DLD1 (cell line): Measurements from ENCODE around the gene CCDC73.
"Not testable (repeated sequence)": the region's sequence is repeated elsewhere in the genome, so short reads cannot be mapped to it uniquely, and the experiment has no call there.

ENCODE experiments used
- in situ Hi-C: cut with HindIII; loops from 2 replicates; pipeline ENCODE4 v1.10.0; 2017; ENCODE audit warnings: low sequenced_read_pairs

CCDC73 gene

DNA sequence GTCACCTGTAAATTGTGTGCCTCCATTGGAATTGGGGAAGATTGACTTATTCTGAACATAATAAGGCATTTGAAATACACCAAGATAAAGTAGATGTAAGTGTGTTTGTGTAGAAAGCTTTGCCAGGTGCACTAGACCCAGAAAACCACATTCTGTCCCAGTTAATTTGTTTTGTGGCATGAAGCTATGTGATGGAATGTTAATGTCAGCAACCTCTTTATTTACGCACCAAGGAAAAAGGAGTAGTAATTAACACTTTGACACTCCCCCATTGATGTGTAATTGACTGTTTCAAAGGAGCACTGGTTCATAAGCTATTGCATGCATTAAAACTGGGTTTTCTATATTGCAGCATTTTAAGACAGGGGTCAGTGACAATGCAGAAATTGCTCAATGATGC, 196.5 kb downstream of the CCDC73 start:
- in situ Hi-C loops: no loop called here

DNA sequence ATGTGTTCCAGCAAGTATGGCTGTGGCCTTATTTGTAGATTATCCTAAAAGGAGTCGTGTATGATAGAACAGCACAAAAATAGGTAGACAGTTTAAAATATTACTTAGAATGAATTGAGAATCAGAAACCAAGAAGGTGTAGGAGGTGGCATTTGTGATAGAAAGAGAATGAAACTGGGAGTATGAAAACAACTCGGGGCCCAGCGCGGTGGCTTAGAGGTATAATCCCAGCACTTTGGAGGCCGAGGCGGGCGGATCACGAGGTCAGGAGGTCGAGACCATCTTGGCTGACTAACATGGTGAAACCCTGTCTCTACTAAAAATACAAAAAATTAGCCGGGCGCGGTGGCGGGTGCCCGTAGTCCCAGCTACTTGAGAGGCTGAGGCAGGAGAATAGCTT, 198.3 kb downstream of the CCDC73 start:
- in situ Hi-C loops: not testable (repeated sequence)

DNA sequence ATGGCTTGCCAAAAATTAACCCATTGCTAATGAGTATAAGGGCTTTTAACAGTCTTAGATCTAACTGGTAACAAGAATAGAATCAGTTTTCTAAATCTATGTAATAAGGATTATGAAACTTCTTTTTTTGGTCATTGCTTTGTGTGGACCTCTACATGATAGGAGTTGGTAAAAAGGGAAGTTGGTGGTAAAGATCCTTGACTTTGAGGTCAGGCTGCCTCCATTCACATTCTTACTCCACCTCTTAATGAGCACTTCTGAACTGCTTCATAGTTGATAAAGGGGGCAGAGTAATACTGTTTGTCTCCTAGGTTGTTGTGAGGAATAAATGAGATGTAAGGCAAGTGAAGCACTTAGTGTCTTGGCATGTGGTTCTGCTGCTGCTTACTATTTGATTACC, 200.2 kb downstream of the CCDC73 start:
- in situ Hi-C loops: no loop called here

DNA sequence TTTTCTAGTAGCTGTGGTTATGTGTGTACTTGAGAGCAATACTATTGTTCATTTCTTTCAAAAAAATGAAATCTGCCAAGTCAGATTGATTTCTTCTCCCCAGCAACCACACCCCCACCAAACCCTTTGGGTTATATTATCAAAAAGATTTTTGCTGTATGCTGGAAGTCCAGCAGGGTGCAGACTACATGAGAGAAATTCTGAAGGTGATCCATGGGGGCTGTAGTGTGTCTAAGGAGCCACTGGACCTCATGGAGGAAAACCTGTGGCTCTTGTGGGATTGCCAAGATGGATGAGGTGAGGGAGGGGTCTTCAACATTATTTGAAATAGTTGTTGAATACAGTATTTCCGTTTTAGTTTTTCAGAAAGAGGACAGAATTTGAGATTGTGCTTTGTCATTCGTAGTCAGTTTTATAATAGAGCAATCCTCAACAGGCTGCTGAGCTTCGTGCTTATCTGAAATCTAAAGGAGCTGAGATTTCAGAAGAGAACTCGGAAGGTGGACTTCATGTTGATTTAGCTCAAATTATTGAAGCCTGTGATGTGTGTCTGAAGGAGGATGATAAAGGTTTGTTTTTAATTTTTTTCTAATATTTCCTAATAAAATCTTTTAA, 207.8 kb downstream of the CCDC73 start:
- in situ Hi-C loops: no loop called here

DNA sequence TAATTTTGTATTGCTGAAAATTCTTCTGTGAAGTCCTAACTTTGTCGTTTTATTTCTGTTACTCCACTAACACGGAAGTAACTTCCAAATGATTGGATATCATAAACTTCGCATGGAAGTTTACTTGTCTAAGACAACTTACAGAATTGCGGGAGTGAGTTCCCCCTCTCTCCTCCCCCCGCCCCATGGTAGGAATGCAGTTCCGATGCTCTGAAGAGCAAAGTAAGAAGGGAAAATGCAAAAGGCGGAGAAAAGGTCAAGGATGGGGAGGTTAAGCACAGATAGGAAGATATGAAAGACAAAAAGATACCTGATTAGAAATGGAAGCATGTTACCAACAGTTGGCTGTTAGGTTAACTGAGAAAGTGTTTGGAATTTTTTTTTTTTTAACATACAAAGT, 209.5 kb downstream of the CCDC73 start:
- in situ Hi-C loops: no loop called here

DNA sequence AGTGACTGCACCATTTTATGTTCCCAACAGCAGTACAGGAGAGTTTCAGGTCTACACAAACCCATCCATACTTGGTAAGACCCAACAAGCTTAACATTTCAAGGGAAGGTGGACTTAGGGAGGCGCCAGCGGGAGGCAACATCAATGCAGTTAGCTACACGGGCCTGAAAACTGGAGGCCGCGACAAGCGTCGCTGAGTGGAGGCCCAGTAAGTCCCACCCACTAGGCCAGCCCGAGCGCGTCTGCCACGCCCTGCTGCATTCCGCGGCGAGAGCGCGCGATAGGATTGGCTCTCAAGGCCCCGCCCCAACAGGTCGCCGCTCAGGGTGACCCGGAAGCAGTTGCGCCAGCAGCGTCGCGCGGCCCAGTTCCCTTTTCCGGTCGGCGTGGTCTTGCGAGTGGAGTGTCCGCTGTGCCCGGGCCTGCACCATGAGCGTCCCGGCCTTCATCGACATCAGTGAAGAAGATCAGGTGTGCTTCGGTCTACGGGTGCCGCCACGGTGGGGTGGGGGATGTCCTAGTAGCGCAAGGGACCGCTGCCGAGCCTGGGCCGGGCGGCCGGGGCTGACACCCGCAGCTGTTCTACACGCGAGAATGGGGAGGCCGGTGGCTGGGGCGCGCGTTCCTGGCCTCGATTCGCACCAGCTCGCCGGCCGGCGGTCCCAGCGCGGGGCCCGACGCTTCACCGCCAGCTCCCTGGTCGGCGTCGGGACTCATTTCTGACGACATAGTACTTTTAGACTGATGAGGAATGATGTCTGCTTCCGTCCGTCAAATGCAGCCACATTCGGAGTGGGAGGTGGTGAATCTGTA, 210.8 kb downstream of the CCDC73 start, which contains the start of gene EIF3M:
Gene EIF3M, plus strand, starts transcription at position 373 of the 813 bp plus-strand sequence. Its CDS starts 57 bp downstream, at position 430.
- in situ Hi-C loops: no loop called here

DNA sequence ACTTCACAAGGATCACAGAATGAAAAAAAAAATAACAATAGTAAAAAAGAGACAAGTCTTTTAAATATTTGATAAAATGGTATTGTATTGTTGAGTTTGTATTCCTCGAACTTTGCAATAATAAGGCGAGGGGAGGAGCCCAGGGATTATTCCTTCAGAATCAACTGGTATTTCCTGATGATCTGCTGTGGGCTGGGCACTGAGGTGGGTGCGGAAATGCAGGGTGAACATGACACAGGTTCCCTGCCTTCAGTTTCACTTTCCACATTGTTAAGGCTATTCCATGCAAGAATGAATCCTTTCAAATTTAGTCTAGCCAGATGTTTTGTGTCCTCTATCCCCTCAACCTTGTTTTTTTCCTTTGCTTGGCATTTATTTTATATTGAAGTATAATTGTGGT, 212.9 kb downstream of the CCDC73 start:
- in situ Hi-C loops: no loop called here

DNA sequence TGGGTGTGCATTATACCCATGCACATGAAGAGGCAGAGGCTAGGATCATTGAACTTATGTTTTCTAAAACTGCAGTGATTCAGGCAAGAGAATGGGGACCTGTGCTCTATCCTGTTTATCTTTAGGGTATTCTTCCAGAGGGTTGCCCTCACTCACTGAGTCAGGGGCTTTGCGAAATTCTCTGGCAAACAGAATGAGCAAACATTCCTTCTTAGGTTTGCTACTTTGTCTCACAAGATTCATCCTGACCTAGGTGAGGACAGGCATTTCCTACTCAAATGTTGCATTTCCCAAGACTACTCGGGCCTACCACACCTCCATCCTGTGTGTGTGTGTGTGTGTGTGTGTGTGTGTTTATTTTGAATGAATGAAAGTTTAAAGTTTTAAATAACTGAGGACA, 213.5 kb downstream of the CCDC73 start:
- in situ Hi-C loops: no loop called here

DNA sequence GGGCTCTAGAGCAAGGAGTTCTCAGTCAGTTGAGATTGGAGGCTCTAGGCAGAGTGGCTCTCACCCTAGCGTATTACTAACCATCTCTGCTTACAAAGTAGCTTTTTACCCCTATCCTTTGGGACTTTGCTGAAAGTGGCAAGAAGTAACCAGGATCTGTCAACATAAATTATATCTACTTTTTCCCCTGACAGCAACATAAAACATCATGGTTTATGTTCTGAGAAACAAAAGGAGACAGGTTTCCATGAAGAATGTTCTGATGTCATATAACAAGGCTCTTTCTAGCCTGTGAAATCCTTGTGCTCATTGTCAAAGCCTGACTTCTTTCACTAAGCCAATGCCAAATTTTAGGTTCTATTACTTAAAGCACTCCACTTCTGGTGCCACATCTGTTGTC, 218.0 kb downstream of the CCDC73 start:
- in situ Hi-C loops: no loop called here

DNA sequence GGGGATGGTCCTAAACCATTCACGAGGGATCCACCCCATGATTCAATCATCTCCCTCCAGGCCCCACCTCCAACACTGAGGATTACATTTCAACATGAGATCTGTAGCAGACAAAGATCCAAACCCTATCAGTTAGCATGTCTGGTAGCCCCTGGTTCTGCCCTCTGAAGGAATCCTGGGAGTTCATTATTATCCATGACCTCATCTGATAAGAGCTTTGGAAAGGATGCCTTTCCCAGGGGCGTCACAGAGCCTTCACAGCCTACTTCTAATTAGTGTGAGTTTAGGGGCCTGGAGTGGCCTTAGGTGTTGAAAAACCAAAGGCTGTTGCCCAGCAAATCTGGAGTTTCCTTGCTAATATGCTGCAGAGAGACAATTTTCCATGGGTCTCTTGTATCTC, 219.4 kb downstream of the CCDC73 start:
- in situ Hi-C loops: no loop called here

DNA sequence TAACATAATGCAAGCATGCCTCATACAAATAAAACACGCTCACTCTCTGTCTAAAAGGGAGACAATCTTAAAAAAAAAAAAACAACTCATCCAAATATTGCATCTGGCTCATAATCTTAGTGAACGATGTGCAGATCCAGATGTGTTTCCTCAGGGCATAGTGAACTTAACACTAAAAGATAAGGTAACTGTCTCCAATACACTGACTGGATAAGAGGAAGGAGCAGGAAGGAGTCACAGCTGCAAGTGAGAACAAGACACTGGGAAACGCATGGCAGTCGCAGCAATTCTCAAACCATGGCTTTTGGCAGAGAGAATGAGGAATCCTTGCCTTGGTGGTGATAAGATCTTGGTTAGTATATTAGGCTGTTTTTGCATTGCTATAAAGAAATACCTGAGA, 220.0 kb downstream of the CCDC73 start:
- in situ Hi-C loops: no loop called here

DNA sequence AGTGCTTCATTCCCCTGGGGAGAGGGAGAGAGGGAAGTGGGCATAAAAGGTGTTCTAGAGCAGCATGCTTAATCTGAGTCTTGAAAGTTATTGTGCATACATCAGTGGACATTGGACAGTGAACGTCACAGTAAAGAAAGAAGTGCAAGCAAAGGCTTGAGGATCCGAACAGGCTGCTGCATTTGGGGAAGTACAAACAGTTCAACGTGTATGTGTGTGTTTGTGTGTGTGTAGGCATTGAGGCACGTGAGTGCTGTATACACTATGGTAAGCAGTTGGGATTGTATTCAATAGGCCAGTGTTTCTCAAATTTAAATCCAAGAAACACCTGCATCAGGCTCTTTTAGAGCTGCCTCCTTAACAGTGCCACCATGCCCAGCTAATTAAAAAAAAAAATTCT, 221.2 kb downstream of the CCDC73 start:
- in situ Hi-C loops: no loop called here

DNA sequence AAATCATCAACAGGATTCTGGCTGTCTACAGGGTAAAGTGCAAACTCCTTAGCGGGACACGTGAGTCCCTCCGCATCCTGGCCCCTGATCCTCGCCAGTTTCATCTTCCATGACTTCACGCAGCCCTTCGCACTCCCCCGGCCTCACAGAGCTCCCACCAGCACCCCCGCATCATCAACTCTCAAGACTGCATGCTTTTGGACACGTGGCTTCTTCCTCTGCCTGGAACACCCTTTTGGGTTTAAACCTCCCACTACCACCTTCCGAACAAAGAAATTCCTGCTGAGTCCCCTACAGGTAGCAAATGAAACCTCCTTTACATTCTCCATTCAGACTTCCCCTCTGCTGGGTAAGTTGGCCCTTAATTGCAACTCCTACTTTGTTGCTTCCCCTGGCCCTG, 223.4 kb downstream of the CCDC73 start:
- in situ Hi-C loops: no loop called here

DNA sequence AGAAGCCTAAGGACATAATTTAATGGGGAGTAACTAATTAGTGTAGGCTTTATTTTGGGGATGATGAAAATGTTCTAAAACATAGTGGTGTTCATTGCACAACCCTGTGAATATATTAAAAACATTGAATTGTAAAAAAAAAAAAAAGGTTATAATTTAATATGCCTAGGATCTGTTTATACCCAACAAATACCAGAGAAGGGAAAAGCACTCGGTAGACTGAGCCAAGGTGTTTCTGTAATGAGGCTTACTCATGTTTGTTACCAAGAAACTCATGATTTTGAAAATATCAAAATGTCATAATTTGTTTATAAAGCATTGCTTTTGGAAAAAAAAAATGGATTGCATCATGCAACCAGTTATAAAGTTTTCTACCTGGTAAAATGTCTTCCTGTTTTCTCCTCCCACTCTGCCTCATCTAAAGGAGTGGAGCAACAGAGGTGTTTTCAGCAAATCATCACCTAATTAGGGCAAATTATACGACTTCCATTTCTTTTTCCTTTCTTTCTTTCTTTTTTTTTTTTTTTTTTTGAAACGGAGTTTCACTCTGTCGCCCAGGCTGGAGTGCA, 225.1 kb downstream of the CCDC73 start:
- in situ Hi-C loops: no loop called here

DNA sequence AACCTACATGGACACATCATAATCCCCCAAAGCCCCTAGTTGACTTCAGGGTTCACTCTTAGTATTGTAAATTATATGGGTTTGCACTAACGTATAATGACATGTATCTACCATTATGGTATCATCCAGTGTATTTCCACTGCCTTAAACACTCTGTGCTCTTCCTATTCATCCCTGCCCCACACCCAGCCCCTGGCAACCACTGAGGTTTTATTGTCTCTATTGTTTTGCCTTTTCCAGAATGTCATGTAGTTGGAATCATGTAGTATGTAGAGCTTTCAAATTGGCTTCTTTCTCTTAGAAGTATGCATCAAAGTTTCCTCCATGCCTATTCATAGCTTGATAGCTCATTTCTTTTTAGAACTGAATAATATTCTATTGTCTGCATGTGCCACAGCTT, 227.3 kb downstream of the CCDC73 start:
- in situ Hi-C loops: no loop called here

DNA sequence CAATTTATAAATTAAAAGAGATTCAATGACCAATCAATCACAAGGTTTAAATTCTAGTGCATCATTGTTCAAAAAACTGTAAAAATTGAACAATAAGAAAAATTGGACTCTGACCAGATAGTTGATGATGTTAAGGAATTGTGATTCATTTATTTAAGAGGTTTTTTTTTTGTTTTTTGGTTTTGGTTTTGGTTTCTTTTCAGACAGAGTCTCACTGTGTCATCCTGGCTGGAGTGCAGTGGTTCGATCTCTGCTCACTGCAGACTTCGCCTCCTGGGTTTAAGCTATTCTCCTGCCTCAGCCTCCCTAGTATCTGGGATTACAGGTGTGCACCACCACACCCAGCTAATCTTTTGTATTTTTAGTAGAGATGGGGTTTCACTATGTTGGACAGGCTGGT, 227.9 kb downstream of the CCDC73 start:
- in situ Hi-C loops: no loop called here

DNA sequence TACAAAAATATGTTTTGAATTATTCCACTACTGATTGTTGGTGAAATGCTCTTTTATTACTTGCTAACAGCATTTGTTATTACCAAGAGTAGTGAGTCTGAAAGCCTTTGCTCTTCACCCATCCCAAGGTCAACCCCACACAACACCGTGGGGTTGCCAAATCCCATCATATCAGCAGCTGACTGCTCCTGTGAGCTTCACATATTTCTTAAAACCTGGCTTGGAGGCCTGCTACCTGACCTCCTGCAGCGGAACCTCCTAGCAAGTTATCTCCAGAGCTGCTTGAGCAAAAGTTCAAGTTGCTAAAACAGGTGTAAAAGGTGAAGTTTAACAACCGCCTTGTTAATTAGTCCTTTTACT, 230.9 kb downstream of the CCDC73 start:
- in situ Hi-C loops: no loop called here

DNA sequence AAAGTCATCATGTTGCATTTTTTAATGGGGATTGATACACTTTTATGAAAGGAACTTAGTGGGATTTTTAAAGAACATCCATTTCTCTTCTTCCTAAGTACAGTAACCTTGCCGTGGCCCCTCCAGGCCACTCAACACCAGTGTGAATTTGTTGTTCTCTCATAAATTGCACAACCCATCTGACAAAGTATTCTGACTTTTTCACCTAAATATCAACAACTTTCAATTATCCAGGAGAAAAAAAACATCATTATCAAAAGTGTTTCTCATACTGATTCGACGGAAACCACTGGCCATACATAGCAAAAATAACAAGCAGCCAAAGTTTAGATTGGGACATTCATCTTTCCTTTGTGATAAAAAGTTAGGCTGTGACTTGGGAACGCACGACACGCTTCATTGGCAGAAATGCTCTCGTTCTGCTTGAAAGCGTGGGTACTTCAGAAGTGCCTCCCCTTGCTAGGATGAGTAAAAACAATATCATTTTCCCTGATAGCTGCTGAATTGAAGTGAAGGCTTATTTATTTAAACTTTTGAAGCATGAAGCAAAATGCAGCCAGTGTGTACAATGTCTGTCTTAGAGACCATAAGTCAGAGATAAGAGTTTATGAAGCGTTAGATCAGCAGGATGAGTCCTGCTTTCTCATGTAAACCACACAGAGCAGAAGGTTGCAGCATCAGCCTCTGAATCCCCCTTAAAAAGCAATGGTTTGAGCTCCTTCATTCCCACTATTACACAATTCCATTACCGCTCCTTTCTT, 231.4 kb downstream of the CCDC73 start:
- in situ Hi-C loops: no loop called here

DNA sequence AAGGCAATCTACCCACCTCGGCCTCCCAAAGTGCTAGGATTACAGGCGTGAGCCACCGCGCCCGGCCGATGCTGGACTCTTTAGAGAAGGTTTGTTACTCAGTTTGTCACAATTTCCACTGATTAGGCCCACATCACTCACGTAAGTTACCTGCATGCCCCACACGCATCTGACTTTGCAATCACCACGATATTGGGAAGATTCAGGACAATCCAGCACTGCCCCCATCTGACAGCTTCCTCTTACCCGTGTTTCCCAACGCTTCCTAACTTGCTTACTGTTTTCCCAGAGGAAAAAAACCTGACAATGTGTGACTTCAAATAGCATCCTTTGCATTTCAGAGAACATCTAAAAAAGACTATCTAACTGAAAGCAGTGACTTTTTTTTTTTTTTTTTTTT, 232.6 kb downstream of the CCDC73 start:
- in situ Hi-C loops: no loop called here

DNA sequence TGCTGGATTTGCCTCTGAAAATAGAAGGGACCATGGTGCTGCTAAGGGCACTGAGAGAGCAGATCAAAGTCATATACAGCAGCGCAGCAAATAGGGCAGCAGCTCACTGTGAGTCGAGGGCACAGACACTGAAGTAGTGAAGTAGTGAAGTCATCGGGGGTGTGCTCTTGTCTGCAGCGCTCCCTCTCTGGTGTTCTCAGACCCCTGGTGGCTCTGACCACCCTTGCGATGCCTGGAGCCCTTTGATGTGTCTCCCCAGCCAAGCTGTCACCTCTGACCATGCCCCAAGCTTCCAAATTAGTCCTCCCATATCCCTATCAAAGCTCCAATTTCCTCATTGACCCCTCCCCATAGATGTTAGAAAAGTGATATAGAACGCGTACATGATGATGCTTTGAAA, 238.6 kb downstream of the CCDC73 start:
- in situ Hi-C loops: no loop called here

DNA sequence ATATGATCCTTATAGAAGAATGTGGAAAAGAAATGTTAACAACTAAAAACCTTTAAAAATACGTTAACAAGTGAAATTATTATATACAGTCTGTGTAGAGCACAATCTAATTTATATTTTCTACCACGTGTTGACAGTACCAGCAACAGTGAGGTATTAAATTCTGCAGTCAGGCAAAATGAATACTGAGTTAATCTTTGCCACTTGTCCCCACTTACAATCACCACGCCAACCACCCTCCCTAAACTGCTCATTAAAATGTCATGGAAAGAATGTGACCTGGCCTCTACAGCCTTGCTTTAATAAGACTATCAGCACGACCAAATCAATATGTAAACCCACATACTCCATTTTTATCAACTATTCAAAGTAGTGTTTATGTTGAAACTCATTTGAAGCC, 239.4 kb downstream of the CCDC73 start:
- in situ Hi-C loops: no loop called here
